GM12878 (cell line): ENCODE data around the gene OSCP1. TPM values are rescaled to one million over a fixed set of nuclear protein-coding genes. Genes with fewer than 3 reads are reported as not detected.

Source experiments
- CHD2 ChIP-seq: IDR thresholded peaks from 2 replicates; pipeline ENCODE4 v1.6.1; 2011; ENCODE audit warnings: low read depth, low read length, improper control_type of control experiment, borderline replicate concordance
- CREB1 ChIP-seq: IDR thresholded peaks from 2 replicates; pipeline ENCODE4 v1.6.1; 2012; ENCODE audit warnings: low read depth, mild to moderate bottlenecking, inconsistent platforms
- IKZF1 ChIP-seq: fragments of 450-650 bp; conservative IDR thresholded peaks from 2 replicates; pipeline ENCODE4 v1.6.1; 2017; ENCODE audit warnings: antibody characterized with exemption, mild to moderate bottlenecking
- NRF1 ChIP-seq: conservative IDR thresholded peaks from 2 replicates; pipeline ENCODE4 v1.6.1; 2011; ENCODE audit warnings: mild to moderate bottlenecking, low read depth, low read length, improper control_type of control experiment
- PKNOX1 ChIP-seq: fragments of 450-650 bp; IDR thresholded peaks from 2 replicates; pipeline ENCODE4 v1.6.1; 2016; ENCODE audit warnings: mild to moderate bottlenecking
- RFX5 ChIP-seq: IDR thresholded peaks from 2 replicates; pipeline ENCODE4 v1.6.1; 2011; ENCODE audit warnings: low read depth, low read length, improper control_type of control experiment
- SIX5 ChIP-seq: IDR thresholded peaks from 2 replicates; pipeline ENCODE4 v1.6.1; 2011; ENCODE audit warnings: mild to moderate bottlenecking, low read depth, low read length, moderate library complexity; ENCODE audit not compliant: severe bottlenecking
- YY1 ChIP-seq: IDR thresholded peaks from 2 replicates; pipeline ENCODE4 v1.6.1; 2011; ENCODE audit warnings: low read depth, mild to moderate bottlenecking, low read length
- ZNF274 ChIP-seq: IDR thresholded peaks from one replicate; pipeline ENCODE4 v1.8.0; 2011; ENCODE audit not compliant: insufficient read length, insufficient read depth
- polyA plus RNA-seq, 11 experiments: library from polyadenylated mRNA; depleted of rRNA in 4 of 11; unstranded in 6 of 11; stranded (reverse) in 5 of 11; fragments of >200 nt; fragmentation: Nextera tagmentation in 4 of 11; fragmentation: Illumina TruSeq in 1 of 11; extraction: Ambion mirVana in 4 of 11; extraction: Trizol in 1 of 11; gene quantifications; 1 replicate in 1 of 11; 2 replicates in 10 of 11; pipeline versions ENCODE4 v1.2.1 to v1.2.3, GENCODE V29; 2011 to 2016; ENCODE audit warnings: inconsistent platforms in 2 of 11, missing spikeins in 2 of 11, low read depth in 1 of 11
- total RNA-seq, 4 experiments: library from RNA; depleted of rRNA in 3 of 4; stranded (reverse); fragments of >200 nt in 3 of 4; fragmentation: Illumina TruSeq in 1 of 4; extraction: Trizol in 1 of 4; gene quantifications; 2 replicates each; pipeline versions ENCODE4 v1.2.1 to v1.2.3, GENCODE V29; 2013 to 2021
- TF ChIP-seq, protein P1 (sequence below): fragments of 150-350 bp; IDR thresholded peaks from 2 replicates; pipeline ENCODE4 v1.6.1; 2016; ENCODE audit warnings: low read depth, low read length
- TF ChIP-seq, protein P2 (sequence below): fragments of 450-650 bp; conservative IDR thresholded peaks from 2 replicates; pipeline ENCODE4 v1.6.1; 2017; ENCODE audit warnings: mild to moderate bottlenecking, moderate library complexity

The OSCP1 gene
- total and polyA plus RNA-seq, 10 of the 15 experiments (the other 5 are each of a cell fraction or from before 2014, with no cell fraction given), result 1.8 to 5.9 (median 3.0) TPM

DNA sequence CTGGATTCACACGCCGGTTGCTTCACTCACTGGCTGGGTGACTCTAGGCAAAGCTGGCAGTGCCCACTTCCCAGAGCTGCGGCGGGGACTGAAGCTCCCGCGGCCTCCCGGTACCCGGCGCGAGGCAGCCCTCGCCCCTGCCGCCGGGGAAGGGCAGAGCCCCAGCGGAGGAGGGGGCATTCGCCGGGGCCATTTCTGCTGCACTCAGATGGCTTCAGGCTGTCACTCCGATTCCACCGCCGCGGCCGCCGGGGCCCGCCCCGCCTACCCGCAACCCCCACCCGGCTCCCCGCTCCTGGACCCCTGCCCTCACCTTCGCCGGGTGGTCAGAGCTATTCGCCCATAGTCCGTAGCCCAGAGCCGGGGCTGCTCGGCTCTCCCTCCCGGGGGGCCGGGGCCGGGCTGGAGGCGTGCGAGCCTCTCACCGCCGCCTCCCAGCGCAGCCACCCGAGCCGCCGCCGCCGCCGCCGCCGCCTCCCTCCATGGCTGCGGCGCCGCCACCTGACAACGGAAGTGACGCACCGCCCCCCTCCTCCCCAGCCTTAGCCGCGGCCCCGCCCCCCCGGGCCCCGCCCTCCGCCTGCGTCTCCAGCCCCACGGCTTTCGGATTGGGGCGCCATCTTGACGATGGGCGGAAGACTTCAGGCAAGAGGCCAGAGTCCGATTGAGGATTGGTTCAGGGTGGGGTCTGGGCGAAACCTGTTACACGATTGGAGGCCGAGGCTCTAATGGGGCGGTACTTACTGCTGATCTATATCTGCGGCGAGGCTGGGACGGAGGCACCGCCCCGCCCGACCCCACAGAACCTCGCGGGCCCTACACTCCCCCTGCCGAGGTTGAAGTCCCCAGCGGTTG is 64.6 kb downstream of the OSCP1 start, which contains the start of gene STK40 (continued):
- TF ChIP-seq RFX5 (peak; percentile 16; the same call in 1 of the 2 replicates), CREB1 (peak; percentile 89), IKZF1 (no peak), SIX5 (peak; percentile 81), NRF1 (no peak), YY1 (peak; percentile 98), CHD2 (peak; percentile 96), PKNOX1 (peak; percentile 91), ZNF274 (no peak)
- TF ChIP-seq, protein P1, sequence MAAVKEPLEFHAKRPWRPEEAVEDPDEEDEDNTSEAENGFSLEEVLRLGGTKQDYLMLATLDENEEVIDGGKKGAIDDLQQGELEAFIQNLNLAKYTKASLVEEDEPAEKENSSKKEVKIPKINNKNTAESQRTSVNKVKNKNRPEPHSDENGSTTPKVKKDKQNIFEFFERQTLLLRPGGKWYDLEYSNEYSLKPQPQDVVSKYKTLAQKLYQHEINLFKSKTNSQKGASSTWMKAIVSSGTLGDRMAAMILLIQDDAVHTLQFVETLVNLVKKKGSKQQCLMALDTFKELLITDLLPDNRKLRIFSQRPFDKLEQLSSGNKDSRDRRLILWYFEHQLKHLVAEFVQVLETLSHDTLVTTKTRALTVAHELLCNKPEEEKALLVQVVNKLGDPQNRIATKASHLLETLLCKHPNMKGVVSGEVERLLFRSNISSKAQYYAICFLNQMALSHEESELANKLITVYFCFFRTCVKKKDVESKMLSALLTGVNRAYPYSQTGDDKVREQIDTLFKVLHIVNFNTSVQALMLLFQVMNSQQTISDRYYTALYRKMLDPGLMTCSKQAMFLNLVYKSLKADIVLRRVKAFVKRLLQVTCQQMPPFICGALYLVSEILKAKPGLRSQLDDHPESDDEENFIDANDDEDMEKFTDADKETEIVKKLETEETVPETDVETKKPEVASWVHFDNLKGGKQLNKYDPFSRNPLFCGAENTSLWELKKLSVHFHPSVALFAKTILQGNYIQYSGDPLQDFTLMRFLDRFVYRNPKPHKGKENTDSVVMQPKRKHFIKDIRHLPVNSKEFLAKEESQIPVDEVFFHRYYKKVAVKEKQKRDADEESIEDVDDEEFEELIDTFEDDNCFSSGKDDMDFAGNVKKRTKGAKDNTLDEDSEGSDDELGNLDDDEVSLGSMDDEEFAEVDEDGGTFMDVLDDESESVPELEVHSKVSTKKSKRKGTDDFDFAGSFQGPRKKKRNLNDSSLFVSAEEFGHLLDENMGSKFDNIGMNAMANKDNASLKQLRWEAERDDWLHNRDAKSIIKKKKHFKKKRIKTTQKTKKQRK, result peak; percentile 54; the same call in 1 of the 2 replicates
- TF ChIP-seq, protein P2, sequence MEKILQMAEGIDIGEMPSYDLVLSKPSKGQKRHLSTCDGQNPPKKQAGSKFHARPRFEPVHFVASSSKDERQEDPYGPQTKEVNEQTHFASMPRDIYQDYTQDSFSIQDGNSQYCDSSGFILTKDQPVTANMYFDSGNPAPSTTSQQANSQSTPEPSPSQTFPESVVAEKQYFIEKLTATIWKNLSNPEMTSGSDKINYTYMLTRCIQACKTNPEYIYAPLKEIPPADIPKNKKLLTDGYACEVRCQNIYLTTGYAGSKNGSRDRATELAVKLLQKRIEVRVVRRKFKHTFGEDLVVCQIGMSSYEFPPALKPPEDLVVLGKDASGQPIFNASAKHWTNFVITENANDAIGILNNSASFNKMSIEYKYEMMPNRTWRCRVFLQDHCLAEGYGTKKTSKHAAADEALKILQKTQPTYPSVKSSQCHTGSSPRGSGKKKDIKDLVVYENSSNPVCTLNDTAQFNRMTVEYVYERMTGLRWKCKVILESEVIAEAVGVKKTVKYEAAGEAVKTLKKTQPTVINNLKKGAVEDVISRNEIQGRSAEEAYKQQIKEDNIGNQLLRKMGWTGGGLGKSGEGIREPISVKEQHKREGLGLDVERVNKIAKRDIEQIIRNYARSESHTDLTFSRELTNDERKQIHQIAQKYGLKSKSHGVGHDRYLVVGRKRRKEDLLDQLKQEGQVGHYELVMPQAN, result peak; percentile 80
